NCI-H1694 (cell line): ENCODE data around the gene B4GALT1.
"Not testable (repeated sequence)": the region's sequence is repeated elsewhere in the genome, so short reads cannot be mapped to it uniquely, and the experiment has no call there.

Experiments
- DNase-seq: peaks from one replicate; lab custom pipeline; 2025; lab: John Stamatoyannopoulos, UW

B4GALT1 gene

GRCh38 chr9:33101104-33101951 lies 65.8 kb downstream of the B4GALT1 start:
- DNase-seq, result no peak

- no peak for DNase-seq
Measured at GRCh38 chr9:33099754-33100153, 67.4 kb downstream of the B4GALT1 start.

- DNase-seq, result no peak
Measured at GRCh38 chr9:33097192-33097591, 69.9 kb downstream of the B4GALT1 start.

- DNase-seq, result no peak
Measured at GRCh38 chr9:33092634-33093033, 74.5 kb downstream of the B4GALT1 start.

- not testable (repeated sequence) for DNase-seq
Measured at GRCh38 chr9:33085672-33086071, 81.5 kb downstream of the B4GALT1 start.

- no peak for DNase-seq
Measured at GRCh38 chr9:33082538-33083326, 84.4 kb downstream of the B4GALT1 start.

GRCh38 chr9:33082128-33082527 lies 85.0 kb downstream of the B4GALT1 start:
- no peak for DNase-seq

- peak; percentile 88 for DNase-seq
Measured at GRCh38 chr9:33081128-33081851, 85.8 kb downstream of the B4GALT1 start.

DNA sequence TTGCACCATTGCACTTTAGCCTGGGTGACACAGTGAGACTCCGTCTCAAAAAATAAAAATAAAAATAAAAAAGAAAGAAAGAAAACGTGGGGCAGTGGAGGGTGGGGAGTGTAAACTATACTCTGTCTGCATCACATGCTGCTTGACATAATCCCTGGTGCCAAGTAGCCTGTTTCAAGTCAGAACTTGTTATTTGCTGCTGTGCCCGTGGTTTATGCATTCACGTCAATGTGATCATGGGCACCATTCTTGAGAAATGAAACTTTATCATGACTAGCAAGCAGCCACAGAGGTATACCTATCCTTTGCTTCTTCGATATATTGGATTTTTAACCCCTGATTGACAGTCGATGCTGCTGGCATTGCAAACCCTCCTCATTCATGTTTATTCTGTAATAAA lies 86.6 kb downstream of the B4GALT1 start:
- DNase-seq, result no peak

GRCh38 chr9:33076046-33077004 lies 90.8 kb downstream of the B4GALT1 start, which contains the start of gene SMU1:
TSS of gene SMU1 (minus strand) at chr9:33076674. CDS start at chr9:33076608, 66 bp downstream.
- peak; percentile 97 for DNase-seq

- no peak for DNase-seq
Measured at GRCh38 chr9:33068991-33069390, 98.1 kb downstream of the B4GALT1 start.

DNA sequence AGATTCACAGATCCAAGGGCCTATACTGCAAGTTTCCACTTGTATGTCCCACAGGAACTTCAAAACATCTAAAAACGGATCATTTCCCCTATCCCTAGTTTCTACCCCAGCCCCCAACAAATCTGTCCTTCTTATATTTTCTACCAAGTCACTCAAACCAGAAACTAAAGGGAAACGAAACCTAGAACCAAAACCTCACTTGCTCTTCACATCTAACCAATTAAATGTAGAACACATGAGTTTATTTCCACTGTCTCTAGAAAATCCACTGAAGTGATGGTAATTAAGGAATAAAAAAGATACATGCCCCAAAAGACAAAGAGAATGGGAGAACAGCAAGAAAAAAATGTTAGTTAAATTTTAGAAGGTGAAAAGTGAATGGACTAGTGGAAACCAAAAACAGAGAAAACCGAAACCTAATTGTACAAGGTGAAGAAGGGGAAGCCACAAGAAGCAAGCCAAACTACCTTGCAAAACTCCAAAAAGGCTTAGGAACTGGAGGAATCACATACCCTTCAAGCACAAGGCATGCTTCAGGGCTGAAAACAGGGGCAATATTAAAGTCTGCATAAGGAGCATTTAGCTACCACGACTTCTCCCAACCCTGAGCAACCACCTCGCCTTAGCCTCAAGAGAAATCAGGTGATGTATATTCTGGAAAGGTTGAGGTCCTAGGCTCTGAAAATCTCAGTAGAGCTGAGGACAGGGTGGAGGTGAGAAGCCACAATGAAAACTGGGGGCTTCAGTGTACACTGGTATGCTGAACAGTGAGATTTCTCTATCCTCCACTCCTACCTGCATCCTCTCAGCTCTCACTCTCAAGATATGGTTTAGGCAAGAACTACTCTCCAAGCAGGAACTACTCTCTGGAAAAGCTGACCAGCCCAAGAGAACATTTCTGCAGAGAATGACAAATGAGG lies 101.7 kb downstream of the B4GALT1 start:
- DNase-seq, result no peak
